ENCODE measurements around the gene EVI5. TPM values are rescaled to one million over a fixed set of nuclear protein-coding genes. Genes with fewer than 3 reads are reported as not detected.
"Not testable (repeated sequence)": the region's sequence is repeated elsewhere in the genome, so short reads cannot be mapped to it uniquely, and the experiment has no call there.

The EVI5 gene
- total RNA-seq, 1 experiment from 2014 or later = 23.2 TPM

DNA sequence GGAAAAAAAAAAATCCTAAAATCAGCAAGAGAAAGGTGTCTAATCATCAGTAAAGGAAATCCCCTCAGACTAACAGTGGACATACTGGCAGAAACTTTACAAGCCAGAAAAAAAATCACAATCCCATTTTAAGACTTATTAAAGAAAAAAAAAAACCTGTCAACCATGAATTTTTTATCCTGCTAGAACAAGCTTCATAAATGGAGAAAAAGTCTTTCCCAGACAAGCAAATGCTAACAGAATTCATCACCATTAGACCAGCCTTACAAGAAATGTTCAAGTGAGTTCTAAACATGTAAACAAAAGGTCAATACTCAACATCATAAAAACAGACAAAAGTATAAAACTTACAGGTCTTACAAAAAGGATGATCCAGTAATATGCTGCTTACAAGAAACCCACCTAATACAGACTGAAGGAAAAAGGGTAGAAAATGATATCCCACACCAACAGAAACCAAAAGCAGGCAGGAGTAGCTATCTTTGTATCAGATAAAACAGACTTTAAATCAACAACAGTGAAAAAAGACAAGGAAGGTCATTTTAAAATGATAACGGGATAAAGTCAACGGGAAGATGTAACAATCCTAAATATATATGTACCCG lies 129.6 kb downstream of the EVI5 start:
- intact Hi-C loops (cut with micrococcal nuclease) = no loop called here
- Mint-ChIP-seq H3K27ac (ENCODE audit: low read depth, unreplicated experiment) (no peak overlapping the region), H3K36me3 (ENCODE audit: insufficient read depth, unreplicated experiment) (peaks cover 26% of the 10 kb centered on the region), H3K9me3 (ENCODE audit: unreplicated experiment) (peaks cover 27% of the 10 kb centered on the region), H3K4me3 (ENCODE audit: unreplicated experiment) (no peak overlapping the region), H3K4me1 (ENCODE audit: insufficient read depth, unreplicated experiment) (no peaks in the 10 kb centered on the region), H3K27me3 (ENCODE audit: insufficient read depth, unreplicated experiment) (no peaks in the 10 kb centered on the region)
- DNase-seq (ENCODE audit: unreplicated experiment) = no peak
- BruUV-seq (replicated peaks) = no TSS peak
- CTCF ChIA-PET = interaction anchor here (0.6 to 0.7 kb wide), 2 partner anchors 46 to 517 kb away, joined by 3 read pairs; no protein-coding TSS in a partner anchor
- POLR2A ChIA-PET = no interaction called here
- TF ChIP-seq, protein P1, sequence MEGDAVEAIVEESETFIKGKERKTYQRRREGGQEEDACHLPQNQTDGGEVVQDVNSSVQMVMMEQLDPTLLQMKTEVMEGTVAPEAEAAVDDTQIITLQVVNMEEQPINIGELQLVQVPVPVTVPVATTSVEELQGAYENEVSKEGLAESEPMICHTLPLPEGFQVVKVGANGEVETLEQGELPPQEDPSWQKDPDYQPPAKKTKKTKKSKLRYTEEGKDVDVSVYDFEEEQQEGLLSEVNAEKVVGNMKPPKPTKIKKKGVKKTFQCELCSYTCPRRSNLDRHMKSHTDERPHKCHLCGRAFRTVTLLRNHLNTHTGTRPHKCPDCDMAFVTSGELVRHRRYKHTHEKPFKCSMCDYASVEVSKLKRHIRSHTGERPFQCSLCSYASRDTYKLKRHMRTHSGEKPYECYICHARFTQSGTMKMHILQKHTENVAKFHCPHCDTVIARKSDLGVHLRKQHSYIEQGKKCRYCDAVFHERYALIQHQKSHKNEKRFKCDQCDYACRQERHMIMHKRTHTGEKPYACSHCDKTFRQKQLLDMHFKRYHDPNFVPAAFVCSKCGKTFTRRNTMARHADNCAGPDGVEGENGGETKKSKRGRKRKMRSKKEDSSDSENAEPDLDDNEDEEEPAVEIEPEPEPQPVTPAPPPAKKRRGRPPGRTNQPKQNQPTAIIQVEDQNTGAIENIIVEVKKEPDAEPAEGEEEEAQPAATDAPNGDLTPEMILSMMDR (IDR thresholded peaks at IDR 0.05; ENCODE audit: unreplicated experiment) = no peak

DNA sequence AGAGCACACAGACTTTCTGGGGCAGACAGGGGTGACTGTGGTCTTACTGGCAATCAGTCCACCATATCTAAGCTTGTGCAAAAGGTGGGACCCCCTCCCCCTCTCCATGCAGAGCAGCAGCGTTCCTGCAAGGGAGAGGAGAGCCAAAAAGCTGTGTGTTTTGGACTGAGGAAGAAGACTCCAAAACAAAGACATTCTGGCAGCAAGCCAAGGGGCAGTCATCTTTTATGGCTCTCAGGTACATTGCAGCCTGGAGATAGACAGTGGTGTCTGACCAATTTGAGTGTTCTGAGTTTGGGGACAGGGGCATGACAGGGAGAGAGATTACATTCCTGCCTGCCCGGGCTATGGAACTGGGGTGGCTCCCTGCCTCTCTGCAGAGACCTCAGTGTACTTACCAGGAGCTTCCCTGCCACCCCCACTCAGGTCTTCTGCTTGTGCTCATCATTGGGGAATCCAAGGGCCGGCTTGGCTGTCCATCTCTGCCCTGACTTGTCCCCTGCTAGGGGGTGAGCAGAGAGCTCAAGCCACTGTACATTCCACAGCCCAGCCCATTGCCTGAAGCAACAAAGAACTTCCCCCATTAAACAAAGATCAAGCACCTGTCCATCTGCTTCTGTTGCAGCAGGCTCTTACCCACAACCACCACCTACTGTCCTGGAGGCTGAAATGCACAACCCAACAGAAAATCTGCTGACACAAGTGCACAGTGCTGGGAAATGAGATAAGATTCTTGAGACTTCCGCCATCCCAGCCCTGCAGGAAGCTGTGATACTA lies 131.1 kb downstream of the EVI5 start:
- intact Hi-C loops (cut with micrococcal nuclease) = no loop called here
- POLR2A ChIA-PET = no interaction called here
- H3K27ac Mint-ChIP-seq (ENCODE audit: low read depth, unreplicated experiment) = no peak overlapping the region
- peaks cover 22% of the 10 kb centered on the region for H3K36me3 Mint-ChIP-seq (ENCODE audit: insufficient read depth, unreplicated experiment)
- H3K4me1 Mint-ChIP-seq (ENCODE audit: insufficient read depth, unreplicated experiment) = no peaks in the 10 kb centered on the region
- no peak overlapping the region for H3K4me3 Mint-ChIP-seq (ENCODE audit: unreplicated experiment)
- TF ChIP-seq, protein P1 (IDR thresholded peaks at IDR 0.05; ENCODE audit: unreplicated experiment) = no peak
- H3K9me3 Mint-ChIP-seq (ENCODE audit: unreplicated experiment) = peaks cover 27% of the 10 kb centered on the region
- CTCF ChIA-PET = interaction anchor here (0.5 to 0.7 kb wide), 4 partner anchors 9 to 567 kb away, joined by 3 to 4 read pairs (median 3); no protein-coding TSS in a partner anchor
- no TSS peak for BruUV-seq (replicated peaks)
- DNase-seq (ENCODE audit: unreplicated experiment) = peak; percentile 8
- no peaks in the 10 kb centered on the region for H3K27me3 Mint-ChIP-seq (ENCODE audit: insufficient read depth, unreplicated experiment)

DNA sequence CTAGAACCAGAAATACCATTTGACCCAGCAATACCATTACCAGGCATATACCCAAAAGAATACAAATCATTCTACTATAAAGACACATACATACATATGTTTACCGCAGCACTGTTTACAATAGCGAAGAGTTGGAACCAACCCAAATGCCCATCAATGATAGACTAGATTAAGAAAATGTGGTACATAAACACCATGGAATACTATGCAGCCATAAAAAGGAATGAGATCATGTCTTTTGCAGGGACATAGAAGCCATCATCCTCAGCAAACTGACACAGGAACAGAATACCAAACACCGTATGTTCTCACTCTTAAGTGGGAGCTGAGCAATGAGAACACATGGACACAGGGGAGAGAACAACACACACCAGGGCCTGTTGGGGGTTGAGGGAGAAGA lies 144.2 kb downstream of the EVI5 start:
- intact Hi-C loops (cut with micrococcal nuclease); H3K4me3 Mint-ChIP-seq (ENCODE audit: unreplicated experiment); H3K4me1 Mint-ChIP-seq (ENCODE audit: insufficient read depth, unreplicated experiment); POLR2A ChIA-PET; H3K9me3 Mint-ChIP-seq (ENCODE audit: unreplicated experiment); H3K36me3 Mint-ChIP-seq (ENCODE audit: insufficient read depth, unreplicated experiment); DNase-seq (ENCODE audit: unreplicated experiment); H3K27me3 Mint-ChIP-seq (ENCODE audit: insufficient read depth, unreplicated experiment); BruUV-seq (replicated peaks); H3K27ac Mint-ChIP-seq (ENCODE audit: low read depth, unreplicated experiment): not testable (repeated sequence)
- CTCF ChIA-PET = interaction anchor here (0.6 kb wide), 1 partner anchor 33 kb away, joined by 3 read pairs; no protein-coding TSS in a partner anchor

- Mint-ChIP-seq H3K4me3 (ENCODE audit: unreplicated experiment) (no peak overlapping the region), H3K4me1 (ENCODE audit: insufficient read depth, unreplicated experiment) (no peaks in the 10 kb centered on the region), H3K27ac (ENCODE audit: low read depth, unreplicated experiment) (no peak overlapping the region), H3K36me3 (ENCODE audit: insufficient read depth, unreplicated experiment) (peaks cover 8% of the 10 kb centered on the region), H3K27me3 (ENCODE audit: insufficient read depth, unreplicated experiment) (no peaks in the 10 kb centered on the region), H3K9me3 (ENCODE audit: unreplicated experiment) (peaks cover 5% of the 10 kb centered on the region)
- CTCF ChIA-PET = no interaction called here
- POLR2A ChIA-PET = interaction anchor here (0.6 to 1.0 kb wide), 2 partner anchors 10 to 34 kb away, joined by 3 read pairs; no protein-coding TSS in a partner anchor
- BruUV-seq (replicated peaks) = no TSS peak
- intact Hi-C loops (cut with micrococcal nuclease) = no loop called here
- DNase-seq (ENCODE audit: unreplicated experiment) = no peak
- TF ChIP-seq, protein P1 (IDR thresholded peaks at IDR 0.05; ENCODE audit: unreplicated experiment) = no peak
These were observed 146.4 kb downstream of the EVI5 start for GRCh38 chr1:92638498-92638897.

DNA sequence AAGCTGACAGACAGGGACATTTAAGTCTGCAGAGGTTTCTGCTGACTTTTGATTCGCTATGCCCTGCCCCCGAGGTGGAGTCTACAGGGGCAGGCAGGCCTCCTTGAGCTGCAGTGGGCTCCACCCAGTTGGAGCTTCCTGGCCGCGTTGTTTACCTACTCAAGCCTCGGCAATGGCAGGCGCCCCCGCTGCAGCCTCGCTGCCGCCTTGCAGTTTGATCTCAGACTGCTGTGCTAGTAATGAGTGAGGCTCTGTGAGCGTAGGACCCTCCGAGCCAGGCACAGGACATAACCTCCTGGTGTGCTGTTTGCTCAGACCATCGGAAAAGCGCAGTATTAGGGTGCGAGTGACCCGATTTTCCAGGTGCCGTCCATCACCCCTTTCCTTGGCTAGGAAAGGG lies 149.7 kb downstream of the EVI5 start:
- H3K4me3 Mint-ChIP-seq (ENCODE audit: unreplicated experiment); intact Hi-C loops (cut with micrococcal nuclease); H3K9me3 Mint-ChIP-seq (ENCODE audit: unreplicated experiment); BruUV-seq (replicated peaks); POLR2A ChIA-PET; H3K27me3 Mint-ChIP-seq (ENCODE audit: insufficient read depth, unreplicated experiment); H3K36me3 Mint-ChIP-seq (ENCODE audit: insufficient read depth, unreplicated experiment); H3K27ac Mint-ChIP-seq (ENCODE audit: low read depth, unreplicated experiment); H3K4me1 Mint-ChIP-seq (ENCODE audit: insufficient read depth, unreplicated experiment); DNase-seq (ENCODE audit: unreplicated experiment): not testable (repeated sequence)
- CTCF ChIA-PET = interaction anchor here (1.1 kb wide), 1 partner anchor 11 kb away, joined by 3 read pairs; no protein-coding TSS in a partner anchor
